HepG2 (cell line): Measurements from ENCODE around the gene RPS6KB2. TPM values are rescaled to one million over a fixed set of nuclear protein-coding genes. Genes with fewer than 3 reads are reported as not detected.

ENCODE experiments used
- ATAC-seq: fragments of 200-7000 bp; cut with Tn5 transposase; 3 replicates; pipeline ENCODE4 v1.9.1; 2020; ENCODE audit warnings: mild to moderate bottlenecking, moderate library complexity
- BruUV-seq: library from RNA; stranded (reverse); fragments of 400-500 nt; replicated peaks from 2 replicates; lab custom pipeline; 2021; lab: Mats Ljungman, UMichigan
- CTCF ChIA-PET: fragments of 300-600 bp; formaldehyde crosslinking; extraction: SDS; loops from one replicate; lab custom pipeline; 2021; ENCODE audit warnings: low total read pairs, inconsistent platforms, low intra/inter-chr PET ratio; lab: Yijun Ruan, JAX
- POLR2A ChIA-PET: fragments of 350-600 bp; sonication (Branson Sonifier 250); formaldehyde crosslinking; loops from one replicate; lab custom pipeline; 2020; ENCODE audit warnings: antibody characterized with exemption, inconsistent platforms; lab: Yijun Ruan, JAX
- DNase-seq: peaks from one replicate; pipeline ENCODE4 v3.0.0-alpha.2; 2015; ENCODE audit warnings: low spot score
- FAIRE-seq: peaks from 3 replicates; lab custom pipeline; 2011; peaks lifted over from hg19 to GRCh38; lab: Jason Lieb, UNC
- H2AFZ ChIP-seq: one replicate; pipeline ENCODE4 v1.6.1; 2011; ENCODE audit warnings: low read length, inconsistent platforms
- H3K27ac ChIP-seq: fragments of 300-600 bp; 3 replicates; pipeline ENCODE4 v1.8.0; 2011; ENCODE audit warnings: mixed run types, mild to moderate bottlenecking, mixed read lengths, low read length, inconsistent platforms; ENCODE audit not compliant: insufficient read depth; ENCODE audit errors: extremely low read length
- H3K27me3 ChIP-seq, 2 experiments: fragments of 200-600 bp in 1 of 2; 2 replicates in 1 of 2; 3 replicates in 1 of 2; pipeline versions ENCODE4 v1.6.0 to v1.8.0; 2011; ENCODE audit warnings: low read length in 2 of 2, mild to moderate bottlenecking in 2 of 2, moderate library complexity in 2 of 2, inconsistent platforms in 1 of 2; ENCODE audit not compliant: insufficient read depth in 2 of 2, control insufficient read depth in 1 of 2
- H3K36me3 ChIP-seq, 2 experiments: fragments of 200-600 bp in 1 of 2; replicated peaks in 1 of 2; 2 replicates in 1 of 2; 3 replicates in 1 of 2; pipeline versions ENCODE4 v1.5.1 to v1.8.0; 2011; ENCODE audit warnings: low read length in 2 of 2, inconsistent platforms in 1 of 2; ENCODE audit not compliant: insufficient read depth in 2 of 2, control insufficient read depth in 1 of 2
- H3K4me1 ChIP-seq: 2 replicates; pipeline ENCODE4 v1.5.1; 2012; ENCODE audit warnings: low read length, inconsistent platforms; ENCODE audit not compliant: insufficient read depth
- H3K4me2 ChIP-seq: 2 replicates; pipeline ENCODE4 v1.6.0; 2011; ENCODE audit warnings: low read depth, low read length, inconsistent platforms
- H3K4me3 ChIP-seq, 3 experiments: fragments of 200-600 bp in 1 of 3; sonication (generic), shearing (Covaris generic) in 1 of 3; replicated peaks in 1 of 3; 2 replicates each; pipeline ENCODE4 v1.5.1; 2011 to 2016; ENCODE audit warnings: low read length in 3 of 3, inconsistent platforms in 2 of 3, low read depth in 2 of 3, mild to moderate bottlenecking in 2 of 3, control low read depth in 1 of 3, mixed read lengths in 1 of 3; ENCODE audit not compliant: insufficient read depth in 1 of 3
- H3K79me2 ChIP-seq: one replicate; pipeline ENCODE4 v1.6.1; 2011; ENCODE audit warnings: low read length, inconsistent platforms; ENCODE audit not compliant: insufficient read depth
- H3K9ac ChIP-seq: 2 replicates; pipeline ENCODE4 v1.6.0; 2011; ENCODE audit warnings: mild to moderate bottlenecking, low read depth, low read length, inconsistent platforms; ENCODE audit not compliant: insufficient read depth
- H3K9me3 ChIP-seq: 2 replicates; pipeline ENCODE4 v1.5.1; 2012; ENCODE audit warnings: mild to moderate bottlenecking, low read length
- H4K20me1 ChIP-seq: 2 replicates; pipeline ENCODE4 v1.6.0; 2011; ENCODE audit warnings: inconsistent platforms, mild to moderate bottlenecking, low read length, moderate library complexity; ENCODE audit not compliant: insufficient read depth
- CC2D1A ChIP-seq: sonication (generic); formaldehyde crosslinking; IDR thresholded peaks from 2 replicates; pipeline ENCODE4 v1.8.1; 2023; ENCODE audit warnings: mild to moderate bottlenecking, missing genetic modification reagents
- GABPB1 ChIP-seq: IDR thresholded peaks from 2 replicates; pipeline ENCODE4 v1.6.1; 2016; ENCODE audit warnings: mild to moderate bottlenecking, missing genetic modification reagents, moderate library complexity, missing compliant biosample characterization
- HOXA3 ChIP-seq: sonication (generic); formaldehyde crosslinking; IDR thresholded peaks from 2 replicates; pipeline ENCODE4 v1.5.0; 2020; ENCODE audit warnings: missing genetic modification reagents
- SRY ChIP-seq: sonication (generic); formaldehyde crosslinking; IDR thresholded peaks from 2 replicates; pipeline ENCODE4 v1.8.0; 2022; ENCODE audit warnings: mild to moderate bottlenecking, missing genetic modification reagents
- ZNF264 ChIP-seq: sonication (generic); formaldehyde crosslinking; IDR thresholded peaks from 2 replicates; pipeline ENCODE4 v1.4.0; 2020; ENCODE audit warnings: missing genetic modification reagents
- WGBS: methylation state at CpG from one replicate; pipeline ENCODE4 v1.1.6; 2017; ENCODE audit warnings: low lambda C conversion rate; 5-methylcytosine and 5-hydroxymethylcytosine counted together
- in situ Hi-C: cut with HindIII; loops from 2 replicates; pipeline ENCODE4 v1.10.0; 2017; ENCODE audit warnings: low pct_unique_long_range_greater_than_20kb; ENCODE audit not compliant: extremely low pct_ligation_motif_present
- intact Hi-C: fragments of 100-400 bp; cut with micrococcal nuclease; formaldehyde crosslinking; loops from one replicate; pipeline ENCODE4 v1.10.0; 2022; ENCODE audit not compliant: unreplicated experiment
- polyA plus RNA-seq, 8 experiments: library from polyadenylated mRNA; depleted of rRNA in 3 of 8; stranded (reverse) in 7 of 8; unstranded in 1 of 8; fragments of >200 nt; fragmentation: Illumina TruSeq in 4 of 8; extraction: Trizol in 4 of 8; gene quantifications; 2 replicates each; pipeline versions ENCODE4 v1.2.1 to v1.2.3, GENCODE V29; 2011 to 2016; ENCODE audit warnings: low read depth in 4 of 8, missing spikeins in 1 of 8, mixed read lengths in 1 of 8; ENCODE audit not compliant: insufficient read depth in 1 of 8
- total RNA-seq, 5 experiments: library from RNA; depleted of rRNA; stranded (reverse); fragments of >200 nt; fragmentation: Illumina TruSeq; extraction: Trizol; gene quantifications; 2 replicates each; pipeline ENCODE4 v1.2.3, GENCODE V29; 2016; ENCODE audit warnings: low read depth in 1 of 5
- TF ChIP-seq, protein P1 (sequence below): sonication (generic); formaldehyde crosslinking; IDR thresholded peaks from 2 replicates; pipeline ENCODE4 v1.5.0; 2020; ENCODE audit warnings: mild to moderate bottlenecking, missing genetic modification reagents
- TF ChIP-seq, protein P2 (sequence below): sonication (generic); formaldehyde crosslinking; IDR thresholded peaks from 2 replicates; pipeline ENCODE4 v1.5.1; 2020; ENCODE audit warnings: mild to moderate bottlenecking, moderate library complexity, missing genetic modification reagents
- TF ChIP-seq, protein P3 (sequence below): sonication (generic); formaldehyde crosslinking; IDR thresholded peaks from 2 replicates; pipeline ENCODE4 v1.4.0; 2020; ENCODE audit warnings: missing genetic modification reagents
- TF ChIP-seq, protein P4 (sequence below): sonication (generic); formaldehyde crosslinking; IDR thresholded peaks from 2 replicates; pipeline ENCODE4 v1.5.1; 2020; ENCODE audit warnings: mild to moderate bottlenecking, missing genetic modification reagents, moderate library complexity

RPS6KB2 gene
- total and polyA plus RNA-seq, 2 of the 13 experiments (the other 11 are each of a cell fraction or from before 2014, with no cell fraction given), result 52.9 to 54.8 TPM

DNA sequence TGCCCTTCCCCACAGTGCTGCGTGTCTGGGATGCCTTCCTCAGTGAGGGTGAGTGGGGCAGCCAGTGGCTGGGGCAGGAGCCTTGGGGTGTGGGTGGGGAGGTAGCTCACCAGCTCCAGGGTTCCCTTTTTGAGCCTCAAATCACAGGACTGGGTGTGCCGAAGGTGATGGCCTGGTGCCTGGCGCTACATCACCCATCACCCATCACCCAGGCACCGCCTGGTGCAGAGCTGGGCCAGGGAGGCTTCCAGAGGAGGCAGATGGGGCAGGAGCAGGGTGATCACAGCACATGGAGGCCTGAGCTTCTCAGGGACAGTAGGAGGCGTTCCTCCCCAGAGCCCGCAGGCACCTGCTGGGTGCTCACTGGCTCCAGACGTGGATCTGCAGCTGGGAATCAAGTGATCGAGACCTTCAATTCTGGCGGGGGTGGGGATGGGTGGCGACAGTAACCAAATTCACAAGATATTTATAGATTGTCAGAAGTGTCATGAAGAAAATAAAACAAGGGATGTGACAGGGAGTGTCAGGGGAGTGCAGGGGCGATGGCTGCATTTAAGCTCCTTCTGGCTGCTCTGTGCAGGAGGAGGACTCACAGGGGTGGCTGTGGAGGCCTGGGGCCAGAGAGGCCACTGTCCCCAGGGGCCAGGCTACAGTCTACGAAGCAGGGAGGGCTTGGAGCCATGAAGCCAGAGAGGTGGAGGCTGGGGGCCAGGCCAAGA lies 21.2 kb upstream of the RPS6KB2 start:
- BruUV-seq, result no TSS peak
- CTCF ChIA-PET, result no interaction called here
- no peak for DNase-seq
- 0 out of 2 replicates have a peak, but pooled peaks have one; percentile 31 for TF ChIP-seq SRY
- TF ChIP-seq, protein P1, sequence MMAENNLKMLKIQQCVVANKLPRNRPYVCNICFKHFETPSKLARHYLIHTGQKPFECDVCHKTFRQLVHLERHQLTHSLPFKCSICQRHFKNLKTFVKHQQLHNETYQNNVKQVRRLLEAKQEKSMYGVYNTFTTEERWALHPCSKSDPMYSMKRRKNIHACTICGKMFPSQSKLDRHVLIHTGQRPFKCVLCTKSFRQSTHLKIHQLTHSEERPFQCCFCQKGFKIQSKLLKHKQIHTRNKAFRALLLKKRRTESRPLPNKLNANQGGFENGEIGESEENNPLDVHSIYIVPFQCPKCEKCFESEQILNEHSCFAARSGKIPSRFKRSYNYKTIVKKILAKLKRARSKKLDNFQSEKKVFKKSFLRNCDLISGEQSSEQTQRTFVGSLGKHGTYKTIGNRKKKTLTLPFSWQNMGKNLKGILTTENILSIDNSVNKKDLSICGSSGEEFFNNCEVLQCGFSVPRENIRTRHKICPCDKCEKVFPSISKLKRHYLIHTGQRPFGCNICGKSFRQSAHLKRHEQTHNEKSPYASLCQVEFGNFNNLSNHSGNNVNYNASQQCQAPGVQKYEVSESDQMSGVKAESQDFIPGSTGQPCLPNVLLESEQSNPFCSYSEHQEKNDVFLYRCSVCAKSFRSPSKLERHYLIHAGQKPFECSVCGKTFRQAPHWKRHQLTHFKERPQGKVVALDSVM (CRISPR knock-in tag), result 0 out of 2 replicates have a peak, but pooled peaks have one; percentile 27
- TF ChIP-seq ZNF264 (CRISPR knock-in tag), result no peak
- peak; percentile 17; the same call in 1 of the 2 replicates for TF ChIP-seq GABPB1
- TF ChIP-seq, protein P2, sequence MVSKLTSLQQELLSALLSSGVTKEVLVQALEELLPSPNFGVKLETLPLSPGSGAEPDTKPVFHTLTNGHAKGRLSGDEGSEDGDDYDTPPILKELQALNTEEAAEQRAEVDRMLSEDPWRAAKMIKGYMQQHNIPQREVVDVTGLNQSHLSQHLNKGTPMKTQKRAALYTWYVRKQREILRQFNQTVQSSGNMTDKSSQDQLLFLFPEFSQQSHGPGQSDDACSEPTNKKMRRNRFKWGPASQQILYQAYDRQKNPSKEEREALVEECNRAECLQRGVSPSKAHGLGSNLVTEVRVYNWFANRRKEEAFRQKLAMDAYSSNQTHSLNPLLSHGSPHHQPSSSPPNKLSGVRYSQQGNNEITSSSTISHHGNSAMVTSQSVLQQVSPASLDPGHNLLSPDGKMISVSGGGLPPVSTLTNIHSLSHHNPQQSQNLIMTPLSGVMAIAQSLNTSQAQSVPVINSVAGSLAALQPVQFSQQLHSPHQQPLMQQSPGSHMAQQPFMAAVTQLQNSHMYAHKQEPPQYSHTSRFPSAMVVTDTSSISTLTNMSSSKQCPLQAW (CRISPR knock-in tag), result 0 out of 2 replicates have a peak, but pooled peaks have one; percentile 23
- TF ChIP-seq, protein P3, sequence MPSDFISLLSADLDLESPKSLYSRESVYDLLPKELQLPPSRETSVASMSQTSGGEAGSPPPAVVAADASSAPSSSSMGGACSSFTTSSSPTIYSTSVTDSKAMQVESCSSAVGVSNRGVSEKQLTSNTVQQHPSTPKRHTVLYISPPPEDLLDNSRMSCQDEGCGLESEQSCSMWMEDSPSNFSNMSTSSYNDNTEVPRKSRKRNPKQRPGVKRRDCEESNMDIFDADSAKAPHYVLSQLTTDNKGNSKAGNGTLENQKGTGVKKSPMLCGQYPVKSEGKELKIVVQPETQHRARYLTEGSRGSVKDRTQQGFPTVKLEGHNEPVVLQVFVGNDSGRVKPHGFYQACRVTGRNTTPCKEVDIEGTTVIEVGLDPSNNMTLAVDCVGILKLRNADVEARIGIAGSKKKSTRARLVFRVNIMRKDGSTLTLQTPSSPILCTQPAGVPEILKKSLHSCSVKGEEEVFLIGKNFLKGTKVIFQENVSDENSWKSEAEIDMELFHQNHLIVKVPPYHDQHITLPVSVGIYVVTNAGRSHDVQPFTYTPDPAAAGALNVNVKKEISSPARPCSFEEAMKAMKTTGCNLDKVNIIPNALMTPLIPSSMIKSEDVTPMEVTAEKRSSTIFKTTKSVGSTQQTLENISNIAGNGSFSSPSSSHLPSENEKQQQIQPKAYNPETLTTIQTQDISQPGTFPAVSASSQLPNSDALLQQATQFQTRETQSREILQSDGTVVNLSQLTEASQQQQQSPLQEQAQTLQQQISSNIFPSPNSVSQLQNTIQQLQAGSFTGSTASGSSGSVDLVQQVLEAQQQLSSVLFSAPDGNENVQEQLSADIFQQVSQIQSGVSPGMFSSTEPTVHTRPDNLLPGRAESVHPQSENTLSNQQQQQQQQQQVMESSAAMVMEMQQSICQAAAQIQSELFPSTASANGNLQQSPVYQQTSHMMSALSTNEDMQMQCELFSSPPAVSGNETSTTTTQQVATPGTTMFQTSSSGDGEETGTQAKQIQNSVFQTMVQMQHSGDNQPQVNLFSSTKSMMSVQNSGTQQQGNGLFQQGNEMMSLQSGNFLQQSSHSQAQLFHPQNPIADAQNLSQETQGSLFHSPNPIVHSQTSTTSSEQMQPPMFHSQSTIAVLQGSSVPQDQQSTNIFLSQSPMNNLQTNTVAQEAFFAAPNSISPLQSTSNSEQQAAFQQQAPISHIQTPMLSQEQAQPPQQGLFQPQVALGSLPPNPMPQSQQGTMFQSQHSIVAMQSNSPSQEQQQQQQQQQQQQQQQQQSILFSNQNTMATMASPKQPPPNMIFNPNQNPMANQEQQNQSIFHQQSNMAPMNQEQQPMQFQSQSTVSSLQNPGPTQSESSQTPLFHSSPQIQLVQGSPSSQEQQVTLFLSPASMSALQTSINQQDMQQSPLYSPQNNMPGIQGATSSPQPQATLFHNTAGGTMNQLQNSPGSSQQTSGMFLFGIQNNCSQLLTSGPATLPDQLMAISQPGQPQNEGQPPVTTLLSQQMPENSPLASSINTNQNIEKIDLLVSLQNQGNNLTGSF (CRISPR knock-in tag), result no peak
- no peak for TF ChIP-seq CC2D1A (CRISPR knock-in tag)
- TF ChIP-seq, protein P4, sequence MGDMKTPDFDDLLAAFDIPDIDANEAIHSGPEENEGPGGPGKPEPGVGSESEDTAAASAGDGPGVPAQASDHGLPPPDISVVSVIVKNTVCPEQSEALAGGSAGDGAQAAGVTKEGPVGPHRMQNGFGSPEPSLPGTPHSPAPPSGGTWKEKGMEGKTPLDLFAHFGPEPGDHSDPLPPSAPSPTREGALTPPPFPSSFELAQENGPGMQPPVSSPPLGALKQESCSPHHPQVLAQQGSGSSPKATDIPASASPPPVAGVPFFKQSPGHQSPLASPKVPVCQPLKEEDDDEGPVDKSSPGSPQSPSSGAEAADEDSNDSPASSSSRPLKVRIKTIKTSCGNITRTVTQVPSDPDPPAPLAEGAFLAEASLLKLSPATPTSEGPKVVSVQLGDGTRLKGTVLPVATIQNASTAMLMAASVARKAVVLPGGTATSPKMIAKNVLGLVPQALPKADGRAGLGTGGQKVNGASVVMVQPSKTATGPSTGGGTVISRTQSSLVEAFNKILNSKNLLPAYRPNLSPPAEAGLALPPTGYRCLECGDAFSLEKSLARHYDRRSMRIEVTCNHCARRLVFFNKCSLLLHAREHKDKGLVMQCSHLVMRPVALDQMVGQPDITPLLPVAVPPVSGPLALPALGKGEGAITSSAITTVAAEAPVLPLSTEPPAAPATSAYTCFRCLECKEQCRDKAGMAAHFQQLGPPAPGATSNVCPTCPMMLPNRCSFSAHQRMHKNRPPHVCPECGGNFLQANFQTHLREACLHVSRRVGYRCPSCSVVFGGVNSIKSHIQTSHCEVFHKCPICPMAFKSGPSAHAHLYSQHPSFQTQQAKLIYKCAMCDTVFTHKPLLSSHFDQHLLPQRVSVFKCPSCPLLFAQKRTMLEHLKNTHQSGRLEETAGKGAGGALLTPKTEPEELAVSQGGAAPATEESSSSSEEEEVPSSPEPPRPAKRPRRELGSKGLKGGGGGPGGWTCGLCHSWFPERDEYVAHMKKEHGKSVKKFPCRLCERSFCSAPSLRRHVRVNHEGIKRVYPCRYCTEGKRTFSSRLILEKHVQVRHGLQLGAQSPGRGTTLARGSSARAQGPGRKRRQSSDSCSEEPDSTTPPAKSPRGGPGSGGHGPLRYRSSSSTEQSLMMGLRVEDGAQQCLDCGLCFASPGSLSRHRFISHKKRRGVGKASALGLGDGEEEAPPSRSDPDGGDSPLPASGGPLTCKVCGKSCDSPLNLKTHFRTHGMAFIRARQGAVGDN (CRISPR knock-in tag), result peak; percentile 11; the same call in 1 of the 2 replicates
- TF ChIP-seq HOXA3 (CRISPR knock-in tag), result no peak

More for the DNA sequence above, 21.2 kb upstream of the RPS6KB2 start:
- Histone ChIP-seq H3K4me3 (no peak overlapping the region), H3K36me3 (no peaks in the 10 kb centered on the region), H3K9me3 (no peaks in the 10 kb centered on the region), H3K9ac (no peak overlapping the region), H4K20me1 (no peaks in the 10 kb centered on the region), H3K27me3 (peaks cover 2 to 20% of the 10 kb centered on the region in 2 experiments; a peak in 3 of 5 replicates), H3K4me2 (no peak overlapping the region), H3K27ac (no peak overlapping the region), H3K4me1 (peaks cover 72% of the 10 kb centered on the region), H3K79me2 (no peaks in the 10 kb centered on the region), H2AFZ (no peak overlapping the region)
- WGBS, result 8% methylated on average over 9 of the region's 12 CpGs
- intact Hi-C loops, result no loop called here
- ATAC-seq, result peak; percentile 51
- POLR2A ChIA-PET, result interaction anchor here (0.6 to 2.2 kb wide), 3 partner anchors 13 to 61 kb away, joined by 3 to 8 read pairs (median 6); no protein-coding TSS in a partner anchor
- no peak for FAIRE-seq
- in situ Hi-C loops, result no loop called here
